GM12874 (cell line): ENCODE measurements around the gene OSR1.

ENCODE experiments used
- CTCF ChIP-seq: IDR thresholded peaks from 2 replicates; pipeline ENCODE4 v1.5.1; 2011; ENCODE audit warnings: low read depth, mild to moderate bottlenecking, control low read depth, low read length, moderate library complexity; ENCODE audit not compliant: insufficient read depth

Gene OSR1

GRCh38 chr2:19327496-19327895, 30.9 kb downstream of the OSR1 start:
- no peak for TF ChIP-seq CTCF

- TF ChIP-seq CTCF: no peak
Measured at GRCh38 chr2:19321946-19322345, 36.5 kb downstream of the OSR1 start.

- TF ChIP-seq CTCF: no peak
Measured at GRCh38 chr2:19320813-19321212, 37.6 kb downstream of the OSR1 start.

- no peak for TF ChIP-seq CTCF
Measured at GRCh38 chr2:19319698-19320097, 38.7 kb downstream of the OSR1 start.

GRCh38 chr2:19319064-19319463, 39.4 kb downstream of the OSR1 start:
- TF ChIP-seq CTCF: no peak

GRCh38 chr2:19313553-19313952, 44.9 kb downstream of the OSR1 start:
- no peak for TF ChIP-seq CTCF

GRCh38 chr2:19312949-19313348, 45.5 kb downstream of the OSR1 start:
- TF ChIP-seq CTCF: peak; percentile 27; the same call in 1 of the 2 replicates

- no peak for TF ChIP-seq CTCF
Measured at GRCh38 chr2:19301706-19302105, 56.7 kb downstream of the OSR1 start.
